GM23248 (cell line): ENCODE data around the gene CBY1. TPM values are rescaled to one million over a fixed set of nuclear protein-coding genes. Genes with fewer than 3 reads are reported as not detected.

Experiments
- DNase-seq: peaks from one replicate; pipeline ENCODE4 v3.0.0-alpha.2; 2015
- H2AFZ ChIP-seq: fragments of 200-600 bp; sonication (generic); 2 replicates; pipeline ENCODE4 v1.6.1; 2016; ENCODE audit warnings: antibody characterized with exemption
- H3F3A ChIP-seq: fragments of 200-600 bp; sonication (generic); 2 replicates; pipeline ENCODE4 v1.6.1; 2016; ENCODE audit warnings: mild to moderate bottlenecking, antibody characterized with exemption, mixed run types; ENCODE audit not compliant: insufficient read depth
- H3K27ac ChIP-seq: fragments of 200-600 bp; sonication (generic); 2 replicates; pipeline ENCODE4 v1.5.1; 2016; ENCODE audit warnings: mild to moderate bottlenecking
- H3K27me3 ChIP-seq: fragments of 200-600 bp; sonication (generic); replicated peaks from 2 replicates; pipeline ENCODE4 v1.6.1; 2016; ENCODE audit warnings: mild to moderate bottlenecking; ENCODE audit not compliant: insufficient read depth
- H3K36me3 ChIP-seq: fragments of 200-600 bp; sonication (generic); 2 replicates; pipeline ENCODE4 v1.6.1; 2016; ENCODE audit warnings: low read depth, mild to moderate bottlenecking
- H3K4me1 ChIP-seq: fragments of 200-600 bp; sonication (generic); 2 replicates; pipeline ENCODE4 v1.6.1; 2016; ENCODE audit warnings: mild to moderate bottlenecking; ENCODE audit not compliant: insufficient read depth
- H3K4me2 ChIP-seq: fragments of 200-600 bp; sonication (generic); one replicate; pipeline ENCODE4 v1.6.1; 2016; ENCODE audit warnings: mild to moderate bottlenecking; ENCODE audit not compliant: unreplicated experiment
- H3K4me3 ChIP-seq: fragments of 200-600 bp; sonication (generic); 2 replicates; pipeline ENCODE4 v1.5.1; 2016; ENCODE audit warnings: mild to moderate bottlenecking
- H3K79me2 ChIP-seq: fragments of 200-600 bp; sonication (generic); 2 replicates; pipeline ENCODE4 v1.6.1; 2016; ENCODE audit warnings: mild to moderate bottlenecking; ENCODE audit not compliant: insufficient read depth
- H3K9ac ChIP-seq: fragments of 200-600 bp; sonication (generic); 2 replicates; pipeline ENCODE4 v1.6.1; 2016; ENCODE audit warnings: mild to moderate bottlenecking
- H3K9me2 ChIP-seq: fragments of 200-600 bp; sonication (generic); 2 replicates; pipeline ENCODE4 v1.6.1; 2016; ENCODE audit warnings: mixed run types, mild to moderate bottlenecking, moderate library complexity; ENCODE audit not compliant: insufficient read depth
- H3K9me3 ChIP-seq: fragments of 200-600 bp; sonication (generic); one replicate; pipeline ENCODE4 v1.6.1; 2017; ENCODE audit warnings: low read depth
- H4K20me1 ChIP-seq: fragments of 200-600 bp; sonication (generic); 2 replicates; pipeline ENCODE4 v1.6.0; 2016; ENCODE audit not compliant: insufficient read depth
- EZH2 ChIP-seq: fragments of 200-600 bp; sonication (generic); IDR thresholded peaks from 2 replicates; pipeline ENCODE4 v1.6.1; 2018; ENCODE audit warnings: antibody characterized with exemption, mild to moderate bottlenecking; ENCODE audit not compliant: insufficient read depth, poor library complexity, severe bottlenecking
- EZH2phosphoT487 ChIP-seq: fragments of 200-600 bp; sonication (generic); IDR thresholded peaks from 2 replicates; pipeline ENCODE4 v1.6.1; 2018; ENCODE audit warnings: antibody characterized with exemption, moderate library complexity, mild to moderate bottlenecking, low read depth; ENCODE audit not compliant: insufficient read depth
- WGBS, 2 experiments: methylation state at CpG; one replicate each; pipeline ENCODE4 v1.1.6; 2015 to 2017; ENCODE audit warnings: low lambda C conversion rate in 2 of 2, low coverage in 1 of 2; ENCODE audit errors: missing lambda C conversion rate in 2 of 2; 5-methylcytosine and 5-hydroxymethylcytosine counted together
- in situ Hi-C: fragments of 300-500 bp; cut with MboI; formaldehyde crosslinking; loops from 2 replicates; pipeline ENCODE4 v1.15.0; 2020
- polyA plus RNA-seq: library from polyadenylated mRNA; unstranded; fragments of >200 nt; fragmentation: Nextera tagmentation; extraction: Ambion mirVana; gene quantifications from 2 replicates; pipeline ENCODE4 v1.2.1, GENCODE V29; 2016
- total RNA-seq: library from RNA; depleted of rRNA; stranded (reverse); fragments of >200 nt; shearing (Covaris generic); gene quantifications from 2 replicates; pipeline ENCODE4 v1.2.3, GENCODE V29; 2014

CBY1 gene
- total and polyA plus RNA-seq, 2 experiments from 2014 or later = 24.5 to 59.4 TPM

DNA sequence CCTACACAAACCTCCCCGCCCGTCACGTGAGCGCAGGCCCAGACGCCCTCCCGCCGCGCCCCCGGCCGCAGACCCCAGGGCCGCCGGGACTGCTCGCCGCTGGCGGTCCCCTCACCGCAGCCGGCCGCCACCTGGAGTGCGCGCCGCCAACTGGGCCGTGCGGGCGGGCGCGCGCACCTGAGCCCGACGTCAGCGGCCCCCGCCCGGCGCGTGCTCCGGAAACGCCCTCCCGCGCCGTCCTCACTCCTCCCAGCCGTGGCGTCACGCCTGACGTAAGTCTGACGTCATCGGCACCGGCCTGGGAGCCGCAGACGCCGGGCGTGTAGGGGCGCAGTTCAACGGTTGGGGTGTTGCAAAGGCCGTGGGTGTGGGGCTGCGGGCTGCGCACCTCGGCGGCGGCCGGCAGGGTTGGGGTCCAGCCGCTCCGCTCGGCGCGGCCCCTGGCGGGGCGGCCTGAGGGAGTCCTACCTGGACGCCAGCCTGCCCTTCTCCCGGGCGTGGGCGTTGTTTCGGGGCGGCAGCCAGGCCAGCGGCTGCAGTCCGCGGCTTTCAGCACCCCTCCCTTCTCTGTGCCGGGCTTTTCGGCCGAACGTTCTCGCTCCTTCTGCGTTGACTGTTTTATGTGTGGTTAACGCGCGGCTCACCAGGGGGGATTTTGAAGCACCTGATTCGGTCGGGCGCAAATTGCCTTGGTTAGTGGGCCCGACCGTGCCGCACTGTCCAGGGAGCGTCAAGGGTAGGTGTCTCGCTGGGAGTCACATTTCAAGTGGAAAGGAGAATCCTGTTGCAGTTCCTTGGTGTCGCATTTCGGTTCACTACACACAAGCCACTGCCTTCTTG is 44.6 kb downstream of the CBY1 start, which contains the start of gene JOSD1:
Gene JOSD1, minus strand, starts transcription at position 155 of the 840 bp plus-strand sequence. CDS start 956 bp downstream, outside the sequence.
- 1% methylated on average over 65 to 84 of the region's 94 CpGs for WGBS, 2 experiments
- Histone ChIP-seq H2AFZ (peak within 1 kb of the TSS; percentile 72), H3K9me3 (no peaks in the 10 kb centered on the region), H3K27ac (peak within 1 kb of the TSS; percentile 97), H3K79me2 (peaks cover 42% of the 10 kb centered on the region), H4K20me1 (no peaks in the 10 kb centered on the region), H3K4me2 (peak within 1 kb of the TSS; percentile 95), H3K4me1 (peaks cover 42% of the 10 kb centered on the region), H3K9ac (peak within 1 kb of the TSS; percentile 99), H3K9me2 (no peaks in the 10 kb centered on the region), H3K27me3 (no peaks in the 10 kb centered on the region), H3F3A (peaks cover 46% of the 10 kb centered on the region), H3K36me3 (no peaks in the 10 kb centered on the region), H3K4me3 (peak within 1 kb of the TSS; percentile 87)
- in situ Hi-C loops = no loop called here
- TF ChIP-seq EZH2phosphoT487 (no peak), EZH2 (no peak)
- DNase-seq = peak; percentile 96

DNA sequence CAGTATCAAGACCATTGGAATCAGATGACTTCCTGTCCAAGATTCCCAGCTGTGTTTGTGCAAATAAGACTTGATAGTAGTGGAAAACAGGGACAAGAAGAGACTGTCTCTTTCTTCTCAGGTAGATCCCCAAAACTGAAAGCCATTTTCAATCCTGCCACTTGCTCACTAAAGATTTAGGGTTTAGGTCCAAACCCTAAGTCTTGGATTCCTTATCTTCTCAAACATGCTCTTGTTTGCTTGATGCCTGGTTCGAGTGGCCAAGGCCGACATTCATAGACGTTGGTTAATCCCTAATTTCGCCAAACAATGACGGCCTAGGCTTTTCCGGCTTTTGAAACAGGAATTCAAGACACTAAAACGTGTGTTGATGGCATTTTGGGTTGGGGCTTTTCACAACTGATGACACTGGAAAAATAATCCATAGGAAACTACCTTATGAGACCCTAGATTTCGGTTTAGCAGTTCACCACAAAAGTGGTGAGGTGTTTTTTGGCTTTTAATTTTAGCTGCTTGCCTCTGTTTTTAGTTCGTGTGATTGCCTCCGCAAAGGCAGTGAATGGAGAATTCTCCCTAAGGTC is 48.3 kb downstream of the CBY1 start:
- peak overlapping the region; percentile 86 for H2AFZ ChIP-seq
- H3K9me3 ChIP-seq = no peaks in the 10 kb centered on the region
- no peaks in the 10 kb centered on the region for H3K9me2 ChIP-seq
- in situ Hi-C loops = no loop called here
- H3K27me3 ChIP-seq = no peaks in the 10 kb centered on the region
- whole genome bisulfite sequencing, 2 experiments = 21 to 24% methylated on average over 10 of the region's 10 CpGs
- H3F3A ChIP-seq = peaks cover 26% of the 10 kb centered on the region
- peak overlapping the region; percentile 66 for H3K4me3 ChIP-seq
- H3K9ac ChIP-seq = peak overlapping the region; percentile 67
- H4K20me1 ChIP-seq = peaks cover 10% of the 10 kb centered on the region; the same call in 1 of the 2 replicates
- no peaks in the 10 kb centered on the region for H3K36me3 ChIP-seq
- TF ChIP-seq EZH2 (no peak), EZH2phosphoT487 (no peak)
- H3K4me1 ChIP-seq = peaks cover 20% of the 10 kb centered on the region
- peaks cover 46% of the 10 kb centered on the region for H3K79me2 ChIP-seq
- peak overlapping the region; percentile 70 for H3K27ac ChIP-seq
- H3K4me2 ChIP-seq = peak overlapping the region; percentile 86
- DNase-seq = peak; percentile 19

GRCh38 chr22:38705235-38706100 is 49.0 kb downstream of the CBY1 start, which contains the start of gene GTPBP1:
Gene GTPBP1, plus strand, starts transcription at chr22:38705944. Its CDS starts 12 bp downstream, at chr22:38705956.
- H3K4me3 ChIP-seq = peak within 1 kb of the TSS; percentile 88
- peak within 1 kb of the TSS; percentile 86 for H3K4me2 ChIP-seq
- 1 to 2% methylated on average over 54 to 55 of the region's 55 CpGs for WGBS, 2 experiments
- peak; percentile 100 for DNase-seq
- H3K4me1 ChIP-seq = peaks cover 20% of the 10 kb centered on the region
- no peaks in the 10 kb centered on the region for H3K27me3 ChIP-seq
- H3K36me3 ChIP-seq = no peaks in the 10 kb centered on the region
- H3F3A ChIP-seq = peaks cover 23% of the 10 kb centered on the region
- no peaks in the 10 kb centered on the region for H3K9me2 ChIP-seq
- peak within 1 kb of the TSS; percentile 95 for H3K9ac ChIP-seq
- in situ Hi-C loops = no loop called here
- H3K79me2 ChIP-seq = peaks cover 46% of the 10 kb centered on the region
- peaks cover 12% of the 10 kb centered on the region; the same call in 1 of the 2 replicates for H4K20me1 ChIP-seq
- no peak for TF ChIP-seq EZH2
- no peak for TF ChIP-seq EZH2phosphoT487
- H2AFZ ChIP-seq = peak within 1 kb of the TSS; percentile 86
- H3K27ac ChIP-seq = peak within 1 kb of the TSS; percentile 88
- no peaks in the 10 kb centered on the region for H3K9me3 ChIP-seq
